Gastroesophageal sphincter (tissue), 4 donors: ENCODE data around the gene LYPD3. TPM values are rescaled to one million over a fixed set of nuclear protein-coding genes. Genes with fewer than 3 reads are reported as not detected.

ENCODE experiments used
- ATAC-seq: fragments of 150-250 bp; one replicate; pipeline ENCODE4 v1.9.1; 2016; ENCODE audit warnings: mild to moderate bottlenecking, moderate library complexity
- H3K27ac ChIP-seq, 4 donors: fragments of 200-600 bp; sonication (generic) in 3 of 4; 1 replicate in 3 of 4; 2 replicates in 1 of 4; pipeline ENCODE4 v1.5.1; 2016 to 2019
- H3K27me3 ChIP-seq: fragments of 200-600 bp; sonication (generic); one replicate; pipeline ENCODE4 v1.5.1; 2019
- H3K36me3 ChIP-seq, 2 donors: fragments of 200-600 bp; sonication (generic); one replicate each; pipeline ENCODE4 v1.5.1; 2019; ENCODE audit warnings: control low read depth in 1 of 2
- H3K4me1 ChIP-seq, 3 donors: fragments of 200-600 bp; sonication (generic); 1 replicate in 2 of 3; 2 replicates in 1 of 3; pipeline ENCODE4 v1.5.1; 2016 to 2019; ENCODE audit warnings: control low read depth in 2 of 3
- H3K4me3 ChIP-seq, 2 donors: fragments of 200-600 bp; sonication (generic); one replicate each; pipeline ENCODE4 v1.5.1; 2019; ENCODE audit warnings: mild to moderate bottlenecking in 1 of 2, moderate library complexity in 1 of 2
- H3K9me3 ChIP-seq, 3 donors: fragments of 200-600 bp; sonication (generic); one replicate each; pipeline ENCODE4 v1.5.1; 2017 to 2019; ENCODE audit warnings: control low read depth in 2 of 3
- CTCF ChIP-seq, 4 experiments: fragments of 200-600 bp in 2 of 4; fragments of 450-650 bp in 2 of 4; sonication (generic) in 1 of 4; IDR thresholded peaks; one replicate each; pipeline ENCODE4 v1.5.1; 2017 to 2019; ENCODE audit warnings: antibody characterized with exemption in 4 of 4, mild to moderate bottlenecking in 2 of 4, moderate library complexity in 2 of 4
- EP300 ChIP-seq: sonication (generic); formaldehyde crosslinking; IDR thresholded peaks from one replicate; pipeline ENCODE4 v1.6.1; 2017; ENCODE audit warnings: antibody characterized with exemption, mild to moderate bottlenecking
- POLR2A ChIP-seq, 2 donors: fragments of 450-650 bp; IDR thresholded peaks; one replicate each; pipeline ENCODE4 v1.6.1; 2017; ENCODE audit warnings: antibody characterized with exemption in 2 of 2, mild to moderate bottlenecking in 2 of 2, moderate library complexity in 1 of 2
- POLR2AphosphoS5 ChIP-seq: sonication (generic); formaldehyde crosslinking; IDR thresholded peaks from one replicate; pipeline ENCODE4 v1.6.1; 2017; ENCODE audit warnings: antibody characterized with exemption
- WGBS, 2 donors: methylation state at CpG; one replicate each; pipeline ENCODE4 v1.1.5; 2018; ENCODE audit warnings: low coverage in 1 of 2; 5-methylcytosine and 5-hydroxymethylcytosine counted together
- total RNA-seq, 4 donors: library from RNA; depleted of rRNA; stranded (reverse); fragments of >200 nt; gene quantifications; one replicate each; pipeline ENCODE4 v1.1.0, GENCODE V29; 2016

The LYPD3 gene
- total RNA-seq, 4 donors from 2014 or later: 0.39 to 8.4 (median 2.7) TPM

GRCh38 chr19:43460362-43461016 lies 4.9 kb downstream of the LYPD3 start:
- H3K27me3 ChIP-seq: no peaks in the 10 kb centered on the region
- H3K9me3 ChIP-seq: no peaks in the 10 kb centered on the region
- peaks cover 0 to 7% of the 10 kb centered on the region in 2 donors for H3K36me3 ChIP-seq
- TF ChIP-seq CTCF (IDR thresholded peaks at IDR 0.05) (no peak), POLR2A (IDR thresholded peaks at IDR 0.05) (no peak), POLR2AphosphoS5 (no peak), EP300 (no peak)
- 80 to 88% methylated on average over 6 to 12 of the region's 16 CpGs for WGBS, 2 donors
- peaks cover 0 to 30% (median 9%) of the 10 kb centered on the region in 3 donors for H3K4me1 ChIP-seq
- no peak for ATAC-seq
- no peak overlapping the region for H3K4me3 ChIP-seq
- H3K27ac ChIP-seq: no peak overlapping the region

- H3K27me3 ChIP-seq: no peaks in the 10 kb centered on the region
- no peak for ATAC-seq
- peaks cover 0 to 11% (median 0%) of the 10 kb centered on the region in 3 donors for H3K4me1 ChIP-seq
- TF ChIP-seq CTCF (IDR thresholded peaks at IDR 0.05) (no peak), POLR2A (IDR thresholded peaks at IDR 0.05) (no peak), POLR2AphosphoS5 (no peak), EP300 (no peak)
- no peak overlapping the region for H3K4me3 ChIP-seq
- no peak overlapping the region for H3K27ac ChIP-seq
- WGBS, 2 donors: 68 to 90% methylated on average over 2 to 3 of the region's 4 CpGs
- peaks cover 0 to 7% of the 10 kb centered on the region in 2 donors for H3K36me3 ChIP-seq
- no peaks in the 10 kb centered on the region for H3K9me3 ChIP-seq
These were observed 7.6 kb downstream of the LYPD3 start for GRCh38 chr19:43457809-43458208.

- Histone ChIP-seq H3K4me3 (no peak overlapping the region), H3K4me1 (peaks cover 0 to 5% (median 0%) of the 10 kb centered on the region in 3 donors), H3K36me3 (no peaks in the 10 kb centered on the region), H3K9me3 (no peaks in the 10 kb centered on the region), H3K27ac (no peak overlapping the region), H3K27me3 (no peaks in the 10 kb centered on the region)
- 25 to 45% methylated on average over 8 to 10 of the region's 10 CpGs for WGBS, 2 donors
- ATAC-seq: no peak
- TF ChIP-seq POLR2AphosphoS5 (no peak), EP300 (no peak), POLR2A (IDR thresholded peaks at IDR 0.05) (no peak), CTCF (IDR thresholded peaks at IDR 0.05) (no peak)
These were observed 9.9 kb downstream of the LYPD3 start for GRCh38 chr19:43455321-43456113.

GRCh38 chr19:43454031-43454430 lies 11.4 kb downstream of the LYPD3 start:
- Histone ChIP-seq H3K36me3 (no peaks in the 10 kb centered on the region), H3K27ac (no peak overlapping the region), H3K4me3 (no peak overlapping the region), H3K9me3 (no peaks in the 10 kb centered on the region), H3K27me3 (no peaks in the 10 kb centered on the region), H3K4me1 (peaks cover 0 to 5% (median 0%) of the 10 kb centered on the region in 3 donors)
- 60 to 83% methylated on average over 1 of the region's 2 CpGs for WGBS, 2 donors
- ATAC-seq: no peak
- TF ChIP-seq POLR2A (IDR thresholded peaks at IDR 0.05): no peak
- TF ChIP-seq CTCF (IDR thresholded peaks at IDR 0.05): no peak
- TF ChIP-seq EP300: no peak
- TF ChIP-seq POLR2AphosphoS5: no peak
